ENCODE measurements around the gene RIPPLY1.

DNA sequence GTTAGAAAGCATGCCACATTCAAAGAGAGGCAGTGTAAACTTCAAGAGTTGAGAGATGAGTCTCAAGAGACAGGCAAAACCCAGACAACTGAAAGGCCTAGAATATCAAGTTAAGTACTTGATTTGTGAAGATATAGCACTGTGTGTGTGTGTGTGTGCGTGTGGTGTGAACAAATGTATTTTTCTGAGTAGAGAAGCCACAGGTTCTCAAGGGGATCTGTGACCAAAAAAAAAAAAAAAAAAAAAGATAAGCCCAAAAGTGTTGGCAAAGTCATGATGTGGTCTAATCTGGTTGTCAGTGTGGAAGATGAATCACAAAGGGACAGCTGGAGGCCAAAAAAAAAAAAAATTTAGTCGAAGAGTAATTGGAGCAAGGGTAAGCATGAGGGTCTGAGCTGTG lies 3.9 kb downstream of the RIPPLY1 start:
- TF ChIP-seq CTCF (IDR thresholded peaks at IDR 0.05) (no peak), POLR2A (IDR thresholded peaks at IDR 0.05) (no peak)

Measured in uterus (tissue), 2 donors.